Ovary (tissue), 9 donors: Measurements from ENCODE around the gene SLC12A2. TPM values are rescaled to one million over a fixed set of nuclear protein-coding genes. Genes with fewer than 3 reads are reported as not detected.

Experiments
- DNase-seq, 5 donors: peaks; one replicate each; pipeline ENCODE4 v3.0.0-alpha.2; 2019 to 2020
- H3K27ac ChIP-seq, 2 donors: fragments of 200-600 bp; one replicate each; pipeline versions ENCODE4 v1.5.1 to v1.8.0; 2019 to 2022
- H3K27me3 ChIP-seq: fragments of 200-600 bp; one replicate; pipeline ENCODE4 v1.8.0; 2022
- H3K36me3 ChIP-seq: fragments of 200-600 bp; sonication (generic); one replicate; pipeline ENCODE4 v1.5.1; 2019
- H3K4me1 ChIP-seq: one replicate; pipeline ENCODE4 v1.8.1; 2013; ENCODE audit warnings: mild to moderate bottlenecking, moderate library complexity; ENCODE audit not compliant: insufficient read depth
- H3K4me3 ChIP-seq: fragments of 200-600 bp; sonication (generic); one replicate; pipeline ENCODE4 v1.5.1; 2017
- H3K9me3 ChIP-seq, 2 donors: fragments of 200-600 bp in 1 of 2; sonication (generic) in 1 of 2; one replicate each; pipeline versions ENCODE4 v1.5.1 to v1.8.1; 2013 to 2019; ENCODE audit warnings: mild to moderate bottlenecking in 1 of 2, moderate library complexity in 1 of 2
- CTCF ChIP-seq, 3 donors: fragments of 450-650 bp in 2 of 3; fragments of 200-600 bp in 1 of 3; IDR thresholded peaks; one replicate each; pipeline versions ENCODE4 v1.5.1 to v1.8.0; 2016 to 2022; ENCODE audit warnings: antibody characterized with exemption in 3 of 3, mild to moderate bottlenecking in 1 of 3
- EP300 ChIP-seq: sonication (generic); formaldehyde crosslinking; IDR thresholded peaks from one replicate; pipeline ENCODE4 v1.6.1; 2017; ENCODE audit warnings: antibody characterized with exemption
- POLR2A ChIP-seq: fragments of 450-650 bp; IDR thresholded peaks from one replicate; pipeline ENCODE4 v1.6.1; 2017; ENCODE audit warnings: antibody characterized with exemption, mild to moderate bottlenecking, moderate library complexity
- WGBS, 3 donors: extraction: QIAGEN DNeasy Blood & Tissue Kit in 1 of 3; methylation state at CpG; one replicate each; pipeline versions ENCODE4 v1.1.5 to v1.1.7; 2013 to 2017; 5-methylcytosine and 5-hydroxymethylcytosine counted together
- intact Hi-C, 4 donors: fragments of 100-400 bp; cut with DNase I; formaldehyde crosslinking; loops; one replicate each; pipeline versions ENCODE4 v1.11.0 to v1.15.1; 2022 to 2023
- polyA plus RNA-seq, 2 donors: library from polyadenylated mRNA; stranded (reverse); fragments of 200-250 nt in 1 of 2; fragments of 350-450 nt in 1 of 2; fragmentation: Illumina TruSeq in 1 of 2; extraction: RNeasy Lipid Tissue Mini Kit (QIAGEN cat#74804) in 1 of 2; gene quantifications; one replicate each; pipeline ENCODE4 v1.2.3, GENCODE V29; 2013 to 2014
- total RNA-seq, 7 donors: library from RNA; depleted of rRNA in 2 of 7; stranded (reverse); fragments of >200 nt in 2 of 7; fragmentation: NEBNext Ultra II Directional in 3 of 7; extraction: Animal tissue kit (Norgen Biotek cat#: 25700) in 3 of 7; gene quantifications; one replicate each; pipeline versions ENCODE4 v1.1.0 to v1.2.4, GENCODE V29; 2016 to 2023
- donor health status: DM: no; HTN: no; CAD: no; lungs with moderate emphysema.
- donor health status: DM: no; HTN: no; CAD: no.
- donor health status: Bipolar disorder and iron deficiency.
- donor health status: DM: yes; HTN: yes; CAD: no.
- donor health status: DM: no; HTN: no; CAD: no.
- donor health status: DM: yes; HTN: yes; CAD: no.

The SLC12A2 gene
- total and polyA plus RNA-seq, 9 donors, result 7.0 to 31.6 (median 20.5) TPM

DNA sequence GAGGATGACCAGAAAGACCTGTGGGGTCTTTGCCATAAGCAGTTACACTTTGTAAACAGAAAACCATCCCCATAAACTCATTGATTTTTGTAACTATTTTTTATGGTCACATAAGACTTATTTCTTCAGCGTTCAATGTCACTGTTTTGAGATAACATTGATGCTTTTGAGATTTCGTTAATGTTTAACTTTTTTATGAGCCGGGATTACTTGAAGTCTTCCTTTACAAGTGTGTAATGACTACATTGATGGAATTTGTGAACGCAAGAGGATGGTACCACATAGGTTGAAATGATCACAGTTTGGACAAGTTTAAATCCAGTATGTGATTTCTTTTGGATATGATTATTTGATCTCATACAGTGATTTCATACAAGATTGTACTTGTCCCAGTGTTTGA is 1.8 kb downstream of the SLC12A2 start:
- intact Hi-C loops, result loop anchor here in 1 of 4 donors (10.0 kb wide), 1 partner anchor 109 kb away; no protein-coding TSS in a partner anchor
- Histone ChIP-seq H3K27me3 (no peaks in the 10 kb centered on the region), H3K4me1 (peaks cover 3% of the 10 kb centered on the region), H3K9me3 (no peaks in the 10 kb centered on the region), H3K4me3 (peak overlapping the region; percentile 87), H3K36me3 (no peaks in the 10 kb centered on the region), H3K27ac (no peak overlapping the region)
- TF ChIP-seq CTCF (IDR thresholded peaks at IDR 0.05) (no peak), POLR2A (no peak), EP300 (no peak)
- no peak for DNase-seq
- WGBS, 3 donors, result 29 to 56% (median 36%) methylated on average over 4 of the region's 4 CpGs

- no peaks in the 10 kb centered on the region for H3K36me3 ChIP-seq
- no peak for DNase-seq
- TF ChIP-seq EP300 (no peak), POLR2A (no peak), CTCF (IDR thresholded peaks at IDR 0.05) (no peak)
- no peaks in the 10 kb centered on the region for H3K27me3 ChIP-seq
- H3K4me3 ChIP-seq, result no peak overlapping the region
- H3K4me1 ChIP-seq, result peaks cover 6% of the 10 kb centered on the region
- intact Hi-C loops, result no loop called here
- H3K9me3 ChIP-seq, result no peaks in the 10 kb centered on the region
- H3K27ac ChIP-seq, result no peak overlapping the region
Measured at GRCh38 chr5:128091579-128091978, 8.0 kb downstream of the SLC12A2 start.

GRCh38 chr5:128092144-128092543 is 8.6 kb downstream of the SLC12A2 start:
- Histone ChIP-seq H3K27me3 (no peaks in the 10 kb centered on the region), H3K9me3 (no peaks in the 10 kb centered on the region), H3K27ac (no peak overlapping the region), H3K36me3 (no peaks in the 10 kb centered on the region), H3K4me1 (peaks cover 6% of the 10 kb centered on the region), H3K4me3 (no peak overlapping the region)
- WGBS, 3 donors, result 89 to 90% (median 89%) methylated on average over 4 of the region's 4 CpGs
- intact Hi-C loops, result no loop called here
- DNase-seq, result no peak
- TF ChIP-seq EP300, result no peak
- TF ChIP-seq CTCF (IDR thresholded peaks at IDR 0.05), result no peak
- no peak for TF ChIP-seq POLR2A

DNA sequence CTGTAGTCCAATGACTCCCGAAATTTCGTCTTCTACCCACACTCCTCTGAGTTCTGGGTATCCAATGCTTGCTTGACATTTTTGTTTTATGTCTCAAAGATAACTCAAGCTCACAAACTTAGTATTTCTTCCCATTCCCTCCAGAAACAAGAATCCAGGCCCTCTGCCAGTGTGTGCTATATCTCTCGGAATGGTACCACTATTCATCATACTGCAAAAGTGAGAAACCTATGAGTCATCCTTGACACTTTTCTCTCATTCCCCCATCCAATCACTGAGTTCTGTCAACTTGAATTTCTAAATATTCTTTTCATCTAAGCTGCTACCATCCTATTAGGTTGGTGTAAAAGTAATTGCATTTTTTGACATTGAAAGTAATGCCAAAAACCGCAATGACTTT is 9.8 kb downstream of the SLC12A2 start:
- TF ChIP-seq EP300, result no peak
- no peak for TF ChIP-seq POLR2A
- no peak for TF ChIP-seq CTCF (IDR thresholded peaks at IDR 0.05)
- intact Hi-C loops, result no loop called here
- DNase-seq, result no peak
- H3K27ac ChIP-seq, result no peak overlapping the region
- 71 to 77% (median 72%) methylated on average over 4 of the region's 4 CpGs for WGBS, 3 donors
- no peaks in the 10 kb centered on the region for H3K36me3 ChIP-seq
- H3K9me3 ChIP-seq, result no peaks in the 10 kb centered on the region
- H3K4me1 ChIP-seq, result peaks cover 4% of the 10 kb centered on the region
- no peak overlapping the region for H3K4me3 ChIP-seq
- no peaks in the 10 kb centered on the region for H3K27me3 ChIP-seq

GRCh38 chr5:128097224-128097623 is 13.7 kb downstream of the SLC12A2 start:
- H3K4me1 ChIP-seq, result peaks cover 3% of the 10 kb centered on the region
- 96 to 100% (median 96%) methylated on average over 1 of the region's 1 CpG for WGBS, 3 donors
- DNase-seq, result no peak
- intact Hi-C loops, result no loop called here
- H3K27me3 ChIP-seq, result no peaks in the 10 kb centered on the region
- no peak overlapping the region for H3K4me3 ChIP-seq
- no peak overlapping the region for H3K27ac ChIP-seq
- TF ChIP-seq POLR2A (no peak), CTCF (IDR thresholded peaks at IDR 0.05) (no peak)
- H3K36me3 ChIP-seq, result no peaks in the 10 kb centered on the region
- H3K9me3 ChIP-seq, result peaks cover 0 to 2% of the 10 kb centered on the region in 2 donors
